GM18867 (cell line): ENCODE measurements around the gene ANXA3.
"Not testable (repeated sequence)": the region's sequence is repeated elsewhere in the genome, so short reads cannot be mapped to it uniquely, and the experiment has no call there.

Experiments used
- ATAC-seq: cut with Tn5 transposase; IDR thresholded peaks from one replicate; pipeline ENCODE4 v1.9.1; 2021; ENCODE audit warnings: mild to moderate bottlenecking, moderate library complexity; ENCODE audit not compliant: unreplicated experiment

ANXA3 gene

GRCh38 chr4:78542373-78542772, 9.2 kb upstream of the ANXA3 start:
- no peak for ATAC-seq

- no peak for ATAC-seq
Measured at GRCh38 chr4:78543424-78544125, 8.0 kb upstream of the ANXA3 start.

GRCh38 chr4:78544678-78545077, 6.9 kb upstream of the ANXA3 start:
- no peak for ATAC-seq

- ATAC-seq: no peak
Measured at GRCh38 chr4:78545275-78546246, 6.0 kb upstream of the ANXA3 start.

GRCh38 chr4:78547899-78548298, 3.7 kb upstream of the ANXA3 start:
- ATAC-seq: not testable (repeated sequence)

- not testable (repeated sequence) for ATAC-seq
Measured at GRCh38 chr4:78548889-78549288, 2.7 kb upstream of the ANXA3 start.

GRCh38 chr4:78552389-78553042, 946 bp downstream of the ANXA3 start:
- no peak for ATAC-seq

GRCh38 chr4:78553043-78553396, 1.4 kb downstream of the ANXA3 start:
- ATAC-seq: no peak

GRCh38 chr4:78553529-78554060, 2.0 kb downstream of the ANXA3 start:
- ATAC-seq: no peak

GRCh38 chr4:78556665-78557064, 5.1 kb downstream of the ANXA3 start:
- ATAC-seq: no peak

GRCh38 chr4:78557841-78558240, 6.3 kb downstream of the ANXA3 start:
- ATAC-seq: no peak

GRCh38 chr4:78558410-78558809, 6.8 kb downstream of the ANXA3 start:
- no peak for ATAC-seq

- no peak for ATAC-seq
Measured at GRCh38 chr4:78560296-78560963, 8.9 kb downstream of the ANXA3 start.

- no peak for ATAC-seq
Measured at GRCh38 chr4:78561677-78562076, 10.1 kb downstream of the ANXA3 start.

GRCh38 chr4:78562687-78563086, 11.1 kb downstream of the ANXA3 start:
- no peak for ATAC-seq

- ATAC-seq: no peak
Measured at GRCh38 chr4:78565971-78566372, 14.4 kb downstream of the ANXA3 start.

GRCh38 chr4:78566834-78567499, 15.4 kb downstream of the ANXA3 start:
- ATAC-seq: peak; percentile 77

- ATAC-seq: no peak
Measured at GRCh38 chr4:78567500-78568060, 16.0 kb downstream of the ANXA3 start.

- peak; percentile 70 for ATAC-seq
Measured at GRCh38 chr4:78568640-78569305, 17.2 kb downstream of the ANXA3 start.
